Caki2 (cell line): ENCODE results near the gene NDRG4. TPM values are rescaled to one million over a fixed set of nuclear protein-coding genes. Genes with fewer than 3 reads are reported as not detected.
A peak's percentile ranks its signal among the peaks of the same experiment; 100 is the strongest.

Source experiments
- DNase-seq: peaks from one replicate; pipeline ENCODE4 v3.0.0-alpha.2; 2015; ENCODE audit warnings: low read depth
- in situ Hi-C: cut with HindIII; loops from 2 replicates; pipeline ENCODE4 v1.10.0; 2016; ENCODE audit warnings: low sequenced_read_pairs, low pct_unique_long_range_greater_than_20kb, mixed read lengths
- total RNA-seq: library from RNA; depleted of rRNA; stranded (reverse); fragments of >200 nt; shearing (Covaris generic); gene quantifications from 2 replicates; pipeline ENCODE4 v1.2.3, GENCODE V29; 2014; ENCODE audit warnings: low replicate concordance

NDRG4 gene
- total RNA-seq, 1 experiment from 2014 or later, result 72.1 TPM

DNA sequence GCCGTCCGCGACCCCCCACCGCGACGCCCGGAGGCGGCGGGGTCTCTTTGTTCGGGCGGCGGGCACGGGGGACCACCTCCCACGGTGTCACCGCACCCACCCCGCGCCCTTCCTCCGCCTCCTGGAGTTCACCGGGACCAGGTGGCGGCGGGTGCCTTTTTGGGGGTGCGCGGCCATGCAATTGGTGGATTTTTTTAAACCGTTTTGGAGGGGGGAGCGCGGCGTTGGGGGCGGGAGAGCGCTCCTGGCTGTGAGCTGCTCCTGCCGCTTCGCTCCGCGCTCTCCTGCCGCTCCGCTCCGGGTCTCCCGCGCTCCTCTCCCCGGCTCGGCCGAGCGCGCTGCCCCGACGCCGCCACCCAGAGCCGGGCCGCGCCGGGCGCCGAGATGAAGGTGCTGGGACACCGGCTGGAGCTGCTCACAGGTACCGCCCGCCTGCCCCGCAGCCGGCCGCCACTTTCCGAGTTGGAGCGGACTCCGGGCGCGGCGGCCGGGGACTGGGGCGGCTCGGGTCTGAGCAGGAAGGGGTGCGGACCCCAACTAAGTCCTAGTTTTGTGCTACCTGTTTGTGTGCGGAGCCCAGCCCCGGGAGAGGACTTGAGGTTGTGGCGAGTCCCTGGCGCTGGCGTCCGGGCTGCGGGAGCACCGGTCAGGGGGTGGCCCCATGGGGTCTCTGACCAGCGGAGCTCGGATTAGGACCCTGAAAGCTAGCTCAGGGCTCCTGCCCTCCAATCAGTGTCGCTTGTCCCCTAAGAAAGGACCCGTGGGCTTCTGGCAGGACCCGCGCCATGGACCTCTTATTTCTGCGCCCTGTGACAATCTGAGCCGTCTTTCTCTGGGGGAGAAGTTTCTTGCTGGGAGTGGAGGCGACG lies 35.7 kb upstream of the NDRG4 start:
- DNase-seq, result peak; percentile 51
- in situ Hi-C loops, result no loop called here

DNA sequence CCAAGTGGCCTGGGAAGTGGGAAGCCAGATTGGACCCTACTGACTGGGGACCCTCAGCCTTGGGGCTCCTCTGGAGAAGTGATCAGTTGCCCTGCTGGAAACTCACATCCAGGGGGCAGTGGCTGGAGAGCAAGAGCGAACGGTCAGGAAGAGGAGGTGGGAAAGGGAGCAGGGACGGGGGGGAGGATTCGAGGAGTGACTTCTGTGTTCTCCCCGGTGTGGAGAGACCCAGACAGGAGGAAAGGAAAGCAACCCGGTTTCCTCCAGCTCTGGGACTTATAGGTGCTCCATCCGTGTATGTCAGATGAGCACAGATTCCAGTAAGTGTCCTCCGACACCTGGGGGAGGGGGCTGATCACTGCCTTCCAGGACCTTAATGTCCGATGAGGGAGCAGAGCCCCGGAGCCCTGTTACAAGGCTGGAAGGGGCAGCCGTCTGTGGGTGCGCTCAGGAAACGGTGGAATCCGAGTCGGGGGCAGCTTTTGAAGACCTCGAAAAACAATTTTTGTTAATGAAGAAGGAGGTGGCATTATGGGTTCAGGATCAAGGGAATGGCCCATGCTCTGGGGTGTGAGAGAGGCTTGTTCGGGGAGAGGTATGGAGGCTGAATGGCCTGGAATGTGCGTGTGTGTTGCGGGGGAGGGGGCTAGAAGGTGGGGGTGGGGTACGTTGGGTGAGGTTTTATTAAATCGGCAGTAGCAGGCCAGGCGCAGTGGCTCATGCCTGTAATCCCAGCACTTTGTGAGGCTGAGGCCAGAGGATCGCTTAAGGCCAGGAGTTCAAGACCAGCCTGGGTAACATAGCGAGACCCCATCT lies 34.8 kb upstream of the NDRG4 start:
- in situ Hi-C loops, result no loop called here
- DNase-seq, result peak; percentile 50

DNA sequence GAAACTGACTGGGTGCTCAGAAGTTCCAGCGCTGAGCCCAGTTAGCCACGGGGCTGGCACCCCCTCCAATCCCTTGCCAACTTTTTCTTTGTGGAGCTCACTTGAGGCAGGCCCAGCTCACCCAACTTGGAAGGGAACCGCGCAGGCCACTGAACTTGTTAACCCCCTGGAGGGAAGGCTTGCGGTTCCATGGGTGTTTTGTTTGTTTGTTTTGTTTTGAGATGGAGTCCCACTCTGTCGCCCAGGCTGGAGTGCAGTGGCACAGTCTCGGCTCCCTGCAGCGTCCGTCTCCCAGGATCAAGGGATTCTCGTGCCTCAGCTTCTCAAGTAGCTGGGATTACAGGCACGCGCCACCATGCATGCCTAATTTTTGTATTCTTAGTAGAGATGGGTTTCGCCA lies 34.1 kb upstream of the NDRG4 start:
- no peak for DNase-seq
- in situ Hi-C loops, result no loop called here

DNA sequence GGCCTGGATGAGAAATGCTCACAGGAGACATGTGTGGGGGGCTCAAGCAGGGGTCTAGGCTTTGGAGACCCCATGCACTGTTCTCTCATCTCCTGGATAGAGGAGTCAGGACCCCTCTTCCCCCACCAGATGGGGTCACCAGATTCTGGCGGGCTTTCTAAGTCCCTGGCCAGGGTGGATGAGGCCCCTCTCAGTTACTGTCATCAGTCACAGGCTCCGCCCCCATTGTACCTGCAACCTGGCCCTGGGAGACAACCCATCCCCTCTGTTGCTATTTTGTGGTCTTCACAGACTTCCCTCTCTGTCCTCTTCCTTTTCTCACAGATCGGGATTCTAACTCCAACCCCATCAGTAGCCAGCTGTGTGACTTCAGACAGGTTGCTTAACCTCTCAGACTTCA lies 33.5 kb upstream of the NDRG4 start:
- in situ Hi-C loops, result no loop called here
- no peak for DNase-seq

DNA sequence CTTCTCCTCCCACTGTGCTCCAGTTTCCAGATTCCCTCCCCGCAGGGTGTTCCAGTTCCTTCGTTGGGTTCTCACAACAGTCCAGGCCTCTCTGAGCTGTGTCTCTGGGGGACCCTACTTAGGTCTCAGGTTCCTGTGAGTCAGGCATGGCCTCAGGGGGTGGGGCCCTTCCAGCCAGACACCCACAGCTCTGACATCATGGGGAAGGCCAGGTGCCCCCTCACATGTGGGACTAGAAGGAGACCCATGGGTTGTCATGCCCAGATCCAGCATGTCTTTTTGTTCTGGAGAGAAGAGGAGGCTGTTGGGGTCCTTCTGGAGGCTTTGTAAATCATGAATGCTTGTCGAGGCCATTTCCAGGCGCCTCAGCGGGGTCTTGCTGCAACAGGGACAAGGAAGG lies 32.0 kb upstream of the NDRG4 start:
- in situ Hi-C loops, result no loop called here
- DNase-seq, result no peak

DNA sequence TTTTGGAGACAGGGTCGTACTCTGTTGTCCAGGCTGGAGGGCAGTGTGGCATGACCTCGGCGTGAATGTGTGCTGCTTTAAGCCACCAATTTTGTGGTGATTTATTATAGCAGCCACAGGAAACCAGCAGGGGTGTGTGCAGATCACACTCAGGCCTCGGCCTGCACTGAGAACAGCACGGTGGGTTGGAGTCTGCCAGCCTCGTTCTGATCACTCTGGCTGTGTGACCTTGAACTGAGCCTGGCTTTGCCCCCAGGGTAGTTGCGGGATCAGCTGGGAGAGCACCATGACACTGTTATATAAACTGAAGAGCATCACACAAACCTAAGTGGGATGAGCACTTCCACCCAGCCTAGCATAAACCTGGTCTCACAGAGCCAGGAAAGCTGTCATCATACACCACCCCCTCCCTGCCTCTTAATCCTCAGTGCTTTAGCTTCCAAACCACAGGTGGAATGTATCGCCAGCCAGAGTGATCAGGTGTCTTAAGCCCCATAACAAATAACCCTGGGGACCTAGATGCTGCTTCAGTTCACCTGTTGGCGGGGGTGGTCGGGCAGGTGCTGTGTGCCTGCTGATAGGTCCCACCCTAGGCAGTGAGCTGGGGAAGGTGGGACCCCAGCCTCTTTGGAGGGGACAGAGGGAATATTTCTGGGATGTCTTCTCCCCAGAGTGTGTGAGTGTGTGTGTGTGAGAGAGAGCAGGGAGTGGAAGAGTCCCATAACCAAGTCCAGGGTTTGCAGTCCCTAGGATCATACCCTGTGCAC lies 28.6 kb upstream of the NDRG4 start:
- DNase-seq, result no peak
- in situ Hi-C loops, result no loop called here

DNA sequence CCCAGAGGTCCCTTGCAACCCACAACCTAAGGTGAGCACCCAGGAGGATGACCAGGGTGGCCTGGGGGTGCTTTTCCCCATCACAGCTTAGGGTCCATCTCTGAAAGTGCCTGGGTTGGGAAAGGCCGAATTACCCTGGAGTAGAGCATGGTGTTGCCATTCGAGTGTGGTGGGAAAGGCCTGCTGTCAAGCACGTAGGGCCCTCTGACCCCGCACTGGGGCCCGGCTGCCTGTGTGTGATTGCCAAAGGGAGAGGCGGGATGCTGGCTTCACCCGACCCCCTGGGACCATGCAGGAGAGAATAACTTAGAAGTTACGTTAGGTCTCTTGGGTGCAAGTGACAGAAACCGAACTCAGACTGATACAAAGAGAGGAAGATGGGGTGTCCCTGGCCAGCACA lies 27.7 kb upstream of the NDRG4 start:
- in situ Hi-C loops, result no loop called here
- no peak for DNase-seq

DNA sequence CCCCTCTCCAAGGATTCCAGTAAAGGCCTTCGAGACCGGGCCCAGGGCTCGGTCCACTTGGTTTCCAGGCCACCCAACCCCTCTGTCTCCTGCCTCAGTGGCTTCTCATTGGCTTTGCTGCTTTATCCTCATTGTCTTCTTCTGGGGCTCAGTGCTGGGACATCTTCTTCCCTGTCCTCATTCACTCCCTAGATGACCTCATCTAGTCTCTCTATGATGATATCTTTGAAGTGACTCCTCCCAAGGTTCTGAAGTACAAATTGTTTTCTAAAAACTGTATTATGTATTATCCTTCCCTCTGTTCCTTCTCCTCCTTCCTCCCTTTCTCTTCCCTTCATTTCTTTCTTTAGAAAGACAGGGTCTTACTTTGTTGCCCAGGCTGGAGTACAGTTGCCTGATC lies 27.1 kb upstream of the NDRG4 start:
- no peak for DNase-seq
- in situ Hi-C loops, result no loop called here

DNA sequence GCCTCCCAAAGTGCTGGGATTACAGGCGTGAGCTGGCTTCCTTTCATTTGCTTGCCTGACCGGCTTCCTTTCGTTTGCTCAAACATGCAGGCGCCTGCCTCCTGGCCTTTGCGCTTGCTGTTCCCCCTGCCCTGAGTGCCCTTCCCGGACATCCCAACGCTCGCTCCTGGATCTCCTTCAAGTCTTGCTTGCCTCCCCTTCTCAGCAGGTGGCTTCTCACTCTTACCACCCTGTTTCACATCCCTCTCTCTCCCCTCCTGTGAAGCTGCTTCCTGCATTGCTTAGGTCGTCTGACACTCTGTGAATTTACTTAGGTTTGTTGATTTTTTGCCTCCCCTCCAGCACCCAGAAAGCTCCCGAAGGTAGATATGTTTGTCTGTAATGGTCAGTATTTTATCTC lies 25.6 kb upstream of the NDRG4 start:
- in situ Hi-C loops, result no loop called here

DNA sequence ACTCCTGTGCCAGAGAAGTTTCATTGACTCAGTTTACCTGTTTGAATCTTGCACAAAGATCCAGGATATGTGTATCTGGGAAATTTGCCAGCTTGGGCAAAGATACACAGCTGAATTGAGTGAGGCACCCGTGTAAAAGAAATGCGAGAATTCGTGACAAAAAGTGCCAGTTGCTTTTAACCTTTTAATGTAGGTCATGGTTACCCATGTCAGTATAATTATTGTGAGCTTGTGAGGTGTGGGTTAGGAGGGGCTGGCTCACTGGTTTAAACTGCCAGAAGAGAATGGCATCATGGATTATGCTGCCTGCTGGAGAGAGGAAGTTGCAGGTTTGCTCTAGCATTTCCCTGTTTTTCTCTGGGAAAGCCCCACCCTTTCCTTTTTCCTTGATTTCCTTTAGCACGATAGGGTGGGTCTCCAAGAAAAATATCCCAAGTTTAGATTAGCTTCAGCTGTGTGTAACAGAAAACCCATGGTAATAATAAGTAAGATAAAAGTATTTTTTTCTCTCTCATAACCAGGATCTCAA lies 24.8 kb upstream of the NDRG4 start:
- in situ Hi-C loops, result no loop called here

More for the DNA sequence above, 25.6 kb upstream of the NDRG4 start:
- no peak for DNase-seq

DNA sequence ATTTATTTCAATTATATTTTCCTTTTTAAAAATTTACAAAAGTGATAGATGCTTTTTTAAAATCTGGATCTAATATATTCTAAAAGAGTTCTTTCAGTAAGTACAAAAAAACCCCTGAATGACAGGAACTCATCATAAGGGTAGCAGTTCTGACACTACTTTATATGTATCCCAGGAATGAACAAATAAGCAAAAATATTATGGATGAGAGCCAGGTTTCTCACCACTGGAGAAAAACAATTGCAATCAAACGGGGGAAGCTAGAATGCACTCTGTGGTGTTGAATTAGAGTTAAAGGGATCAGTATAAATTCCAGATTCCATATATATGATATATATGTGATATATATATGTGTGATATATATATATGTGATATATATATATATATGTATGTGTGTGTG lies 23.2 kb upstream of the NDRG4 start:
- no peak for DNase-seq
- in situ Hi-C loops, result no loop called here

More for the DNA sequence above, 24.8 kb upstream of the NDRG4 start:
- no peak for DNase-seq

DNA sequence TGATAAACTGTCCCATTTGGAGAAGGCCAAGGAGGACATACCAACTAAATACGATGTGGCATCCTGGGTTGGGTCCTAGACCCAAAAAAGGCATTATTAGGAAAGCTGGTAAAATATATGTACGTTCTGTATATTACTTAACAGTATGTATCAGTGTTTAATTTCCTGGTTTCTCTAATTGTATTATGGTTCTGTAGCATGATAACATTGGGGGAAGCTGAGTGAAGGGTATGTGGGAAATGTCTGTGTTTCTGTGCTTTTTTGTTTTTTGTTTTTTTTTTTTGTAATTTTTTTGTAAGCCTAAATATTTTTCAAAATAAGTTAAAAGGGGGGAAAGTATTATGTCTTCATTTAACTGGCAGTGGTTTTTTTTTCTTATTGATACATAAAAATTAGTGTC lies 21.5 kb upstream of the NDRG4 start:
- DNase-seq, result no peak
- in situ Hi-C loops, result no loop called here

DNA sequence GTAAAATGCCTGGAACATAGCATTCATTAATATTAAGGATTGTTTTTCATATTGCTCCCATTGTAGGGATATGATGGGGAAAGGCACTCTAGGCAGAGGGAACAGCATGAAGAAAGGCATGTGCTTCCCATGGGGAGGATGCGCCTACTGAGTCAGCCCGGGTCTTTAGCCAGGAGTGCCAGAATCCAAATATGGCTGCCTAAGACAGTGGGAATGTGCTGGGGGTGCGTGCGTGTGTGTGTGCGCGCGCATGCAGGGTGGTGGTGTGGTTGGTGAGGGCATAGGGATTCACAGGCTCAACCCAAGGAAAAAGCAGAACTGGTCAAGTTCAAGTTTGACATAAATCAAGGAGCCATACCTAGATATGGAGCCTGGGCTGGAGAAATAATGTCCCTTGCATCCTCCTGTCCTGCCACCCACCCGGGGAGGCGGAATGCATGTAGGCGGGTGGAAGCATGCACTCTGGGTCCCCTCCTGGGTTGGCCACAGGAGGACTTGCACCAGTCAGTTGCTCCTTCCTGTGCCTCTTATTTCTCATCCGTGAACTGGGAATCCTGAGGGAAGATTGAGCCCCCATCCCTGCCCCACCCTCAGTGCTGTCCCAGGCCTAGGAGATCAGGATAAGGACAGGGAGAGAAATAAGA lies 18.6 kb upstream of the NDRG4 start:
- DNase-seq, result no peak
- in situ Hi-C loops, result no loop called here

DNA sequence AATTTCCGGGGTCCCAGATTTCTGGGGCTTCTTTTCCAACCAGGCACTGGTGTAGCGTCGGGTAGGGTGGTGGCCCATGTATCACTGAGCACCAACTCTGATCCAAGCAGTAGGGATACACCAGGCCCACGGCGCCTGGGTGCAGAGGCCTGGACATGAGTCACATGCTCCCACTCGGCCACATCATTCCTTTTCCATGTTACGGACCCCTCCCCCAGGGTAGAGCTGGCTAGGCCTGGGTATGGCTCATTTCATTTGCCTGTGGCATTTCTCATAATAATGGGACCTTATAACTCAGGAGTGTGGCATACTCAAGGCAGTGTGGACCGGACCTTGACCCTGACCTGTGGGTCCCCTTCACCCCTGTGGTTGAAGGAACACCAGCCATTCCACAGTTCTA lies 18.0 kb upstream of the NDRG4 start:
- in situ Hi-C loops, result no loop called here
- DNase-seq, result no peak

DNA sequence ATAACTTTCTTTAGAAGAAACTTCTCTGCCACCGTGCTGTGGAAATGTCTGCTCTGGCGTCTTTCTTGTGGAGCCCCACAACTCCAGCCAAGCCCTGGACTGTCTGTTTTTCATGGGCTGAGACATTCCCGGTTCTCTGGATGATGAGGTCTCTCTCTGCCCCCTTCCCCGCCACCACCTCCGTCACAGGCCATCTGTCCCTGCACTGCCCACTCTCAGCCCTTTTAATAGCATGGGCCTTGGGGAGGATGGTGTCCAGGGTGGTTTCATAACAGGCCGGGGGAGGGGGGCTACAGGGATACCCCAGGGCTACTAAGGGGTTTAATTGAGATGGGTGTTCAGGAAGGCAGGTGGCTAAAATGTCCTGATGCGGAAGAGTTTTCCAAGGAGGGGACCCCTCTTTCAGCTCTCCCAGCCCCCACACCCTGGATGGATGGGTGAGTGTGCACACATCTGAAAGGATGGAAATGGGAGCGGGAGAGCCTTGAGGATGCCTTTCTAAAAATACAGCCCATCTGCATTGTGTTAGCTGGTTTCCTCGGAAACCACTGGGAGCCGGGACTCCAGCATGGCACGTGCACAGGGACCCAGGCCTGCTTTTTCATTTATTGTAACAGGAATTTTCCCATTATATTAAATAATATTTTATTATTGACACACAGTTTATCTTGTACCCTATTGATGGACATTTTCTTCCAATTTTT lies 14.6 kb upstream of the NDRG4 start:
- DNase-seq, result no peak
- in situ Hi-C loops, result no loop called here

DNA sequence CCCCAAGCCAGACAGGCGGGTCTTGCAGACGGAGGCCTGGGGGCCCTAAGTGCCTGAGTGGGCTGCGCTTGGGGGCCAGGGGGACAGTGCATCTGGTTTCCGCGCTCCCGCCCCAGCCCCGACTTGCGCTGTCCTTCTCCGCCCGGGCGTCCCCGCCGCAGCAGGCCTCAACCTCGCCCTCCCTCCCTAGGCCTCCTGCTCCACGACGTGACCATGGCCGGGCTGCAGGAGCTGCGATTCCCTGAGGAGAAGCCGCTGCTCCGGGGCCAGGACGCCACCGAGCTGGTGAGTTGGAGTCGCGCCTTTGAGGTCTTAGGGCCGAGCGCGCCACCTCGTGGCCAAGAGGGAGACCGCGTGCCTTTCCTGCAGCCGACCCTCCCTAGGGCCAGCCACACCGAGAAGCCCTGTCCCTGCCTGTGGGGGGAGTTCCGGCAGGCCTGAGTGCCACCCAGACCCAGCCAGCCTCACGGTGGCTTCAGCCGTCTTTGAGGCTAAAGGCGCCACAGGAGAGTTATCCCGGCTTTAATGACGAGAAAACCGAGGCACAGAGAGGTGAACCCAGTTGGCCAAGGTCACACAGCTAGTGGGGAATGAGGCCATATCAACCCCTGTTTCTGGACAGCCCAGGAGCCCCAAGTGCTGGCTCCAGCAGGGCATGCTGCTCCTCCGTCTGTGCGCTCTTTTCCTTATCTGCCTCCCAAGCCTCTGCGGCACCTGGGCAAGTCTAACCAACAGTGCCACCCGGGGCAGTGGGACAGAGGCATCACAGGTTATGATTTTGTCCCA lies 12.2 kb upstream of the NDRG4 start:
- in situ Hi-C loops, result no loop called here
- DNase-seq, result peak; percentile 62

DNA sequence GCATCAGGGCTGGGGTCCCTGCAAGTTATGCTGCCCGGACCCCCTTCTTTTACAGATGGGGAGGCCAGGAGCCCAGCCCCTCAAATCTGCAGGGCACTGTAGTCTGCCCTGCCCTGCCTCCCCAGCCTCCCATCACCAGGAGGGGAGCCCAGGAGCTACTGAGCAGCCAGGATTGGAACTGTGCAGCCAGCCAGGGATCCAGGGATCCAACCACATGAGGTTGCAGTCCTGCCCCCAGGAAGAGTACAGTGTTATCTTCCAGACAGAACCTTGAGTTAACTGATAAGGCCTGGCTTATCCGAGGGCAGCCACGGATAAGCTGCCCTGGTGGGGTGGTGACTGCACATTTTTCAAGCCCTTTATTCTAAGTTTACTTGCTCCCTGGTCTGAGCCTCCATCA lies 11.4 kb upstream of the NDRG4 start:
- in situ Hi-C loops, result no loop called here
- no peak for DNase-seq
